Ishikawa (cell line): Measurements from ENCODE around the gene PWP2.

Experiments
- EGR1 ChIP-seq: IDR thresholded peaks from 2 replicates; pipeline ENCODE4 v1.6.1; 2012
- EP300 ChIP-seq: IDR thresholded peaks from 2 replicates; pipeline ENCODE4 v1.6.1; 2012; ENCODE audit warnings: borderline replicate concordance
- RAD21 ChIP-seq: IDR thresholded peaks from 2 replicates; pipeline ENCODE4 v1.6.1; 2012; ENCODE audit warnings: low read depth

Gene PWP2

GRCh38 chr21:44138039-44138438 is 30.8 kb downstream of the PWP2 start:
- peak; percentile 16; the same call in 1 of the 2 replicates for TF ChIP-seq RAD21

GRCh38 chr21:44153214-44153888 is 46.2 kb downstream of the PWP2 start:
- peak; percentile 79 for TF ChIP-seq EGR1
- peak; percentile 30; the same call in 1 of the 2 replicates for TF ChIP-seq EP300
